IMR-90 (cell line): ENCODE measurements around the gene ARHGAP24. TPM values are rescaled to one million over a fixed set of nuclear protein-coding genes. Genes with fewer than 3 reads are reported as not detected.

Experiments used
- ATAC-seq: fragments of 200-7000 bp; cut with Tn5 transposase; 2 replicates; pipeline ENCODE4 v1.9.1; 2020; ENCODE audit warnings: low read depth, mild to moderate bottlenecking, moderate library complexity
- BruUV-seq: library from RNA; stranded (reverse); fragments of 400-500 nt; replicated peaks from 2 replicates; lab custom pipeline; 2021; lab: Mats Ljungman, UMichigan
- CTCF ChIA-PET: fragments of 300-600 bp; formaldehyde crosslinking; extraction: SDS; loops from one replicate; lab custom pipeline; 2021; ENCODE audit warnings: antibody characterized with exemption; lab: Yijun Ruan, JAX
- POLR2A ChIA-PET: fragments of 300-600 bp; sonication (Branson Sonifier 250); formaldehyde crosslinking; loops from one replicate; lab custom pipeline; 2022; ENCODE audit warnings: antibody characterized with exemption; ENCODE audit not compliant: unreplicated experiment; lab: Charles Lee
- DNase-seq: peaks from one replicate; pipeline ENCODE4 v3.0.0; 2013
- H2AFZ ChIP-seq: replicated peaks from 2 replicates; pipeline ENCODE3; 2013; ENCODE audit warnings: low read length, mild to moderate bottlenecking; ENCODE audit not compliant: poor library complexity
- H2AK5ac ChIP-seq: 2 replicates; pipeline ENCODE4 v1.6.1; 2013; ENCODE audit warnings: low read depth, low read length, inconsistent platforms
- H2AK9ac ChIP-seq: replicated peaks from 2 replicates; pipeline ENCODE3; 2013; ENCODE audit warnings: mild to moderate bottlenecking, low read depth, low read length, moderate library complexity; ENCODE audit not compliant: poor library complexity
- H2BK120ac ChIP-seq: 2 replicates; pipeline ENCODE4 v1.6.1; 2013; ENCODE audit warnings: low read depth, low read length, inconsistent platforms
- H2BK15ac ChIP-seq: 3 replicates; pipeline ENCODE4 v1.6.1; 2013; ENCODE audit warnings: low read depth, low read length, inconsistent platforms
- H2BK20ac ChIP-seq: 2 replicates; pipeline ENCODE4 v1.6.1; 2013; ENCODE audit warnings: low read depth, mild to moderate bottlenecking, inconsistent platforms, low read length, moderate library complexity
- H2BK5ac ChIP-seq: 2 replicates; pipeline ENCODE4 v1.6.1; 2013; ENCODE audit warnings: mild to moderate bottlenecking, low read depth, low read length, inconsistent platforms; ENCODE audit not compliant: poor library complexity, severe bottlenecking
- H3K14ac ChIP-seq: replicated peaks from 2 replicates; pipeline ENCODE4 v1.6.1; 2013; ENCODE audit warnings: low read depth, low read length, inconsistent platforms
- H3K18ac ChIP-seq: 2 replicates; pipeline ENCODE4 v1.6.1; 2013; ENCODE audit warnings: low read depth, low read length, control low read depth
- H3K23ac ChIP-seq: 2 replicates; pipeline ENCODE4 v1.6.1; 2013; ENCODE audit warnings: low read depth, low read length, inconsistent platforms
- H3K27ac ChIP-seq: 2 replicates; pipeline ENCODE4 v1.5.1; 2013; ENCODE audit warnings: mild to moderate bottlenecking, control low read depth, low read length; ENCODE audit not compliant: insufficient read depth
- H3K27me3 ChIP-seq: 2 replicates; pipeline ENCODE4 v1.6.1; 2013; ENCODE audit warnings: low read length; ENCODE audit not compliant: control insufficient read depth, insufficient read depth
- H3K36me3 ChIP-seq: 2 replicates; pipeline ENCODE4 v1.6.1; 2013; ENCODE audit warnings: low read length, mixed read lengths; ENCODE audit not compliant: control insufficient read depth, insufficient read depth
- H3K4ac ChIP-seq: 2 replicates; pipeline ENCODE4 v1.6.1; 2013; ENCODE audit warnings: low read depth, low read length, inconsistent platforms
- H3K4me1 ChIP-seq: 2 replicates; pipeline ENCODE4 v1.6.1; 2013; ENCODE audit warnings: low read length, mixed read lengths; ENCODE audit not compliant: control insufficient read depth, insufficient read depth
- H3K4me2 ChIP-seq: 2 replicates; pipeline ENCODE4 v1.6.1; 2013; ENCODE audit warnings: low read depth, mild to moderate bottlenecking, control low read depth, low read length, moderate library complexity
- H3K4me3 ChIP-seq: 2 replicates; pipeline ENCODE4 v1.5.1; 2013; ENCODE audit warnings: low read depth, mild to moderate bottlenecking, control low read depth, low read length, moderate library complexity; ENCODE audit not compliant: insufficient read depth
- H3K56ac ChIP-seq: 2 replicates; pipeline ENCODE4 v1.6.1; 2013; ENCODE audit warnings: low read length, inconsistent platforms; ENCODE audit not compliant: insufficient read depth; ENCODE audit errors: extremely low read depth
- H3K79me1 ChIP-seq, 2 experiments: 2 replicates each; pipeline ENCODE4 v1.6.1; 2013; ENCODE audit warnings: low read length in 2 of 2, inconsistent platforms in 1 of 2, low read depth in 1 of 2
- H3K9ac ChIP-seq: 2 replicates; pipeline ENCODE4 v1.6.1; 2013; ENCODE audit warnings: low read depth, low read length, control low read depth
- H3K9me1 ChIP-seq: 2 replicates; pipeline ENCODE4 v1.6.1; 2013; ENCODE audit warnings: low read length, inconsistent platforms; ENCODE audit not compliant: insufficient read depth
- H3K9me3 ChIP-seq: 2 replicates; pipeline ENCODE4 v1.6.1; 2013; ENCODE audit warnings: low read length; ENCODE audit not compliant: control insufficient read depth, insufficient read depth
- H4K20me1 ChIP-seq: 2 replicates; pipeline ENCODE4 v1.6.1; 2013; ENCODE audit warnings: low read length, inconsistent platforms; ENCODE audit not compliant: insufficient read depth
- H4K5ac ChIP-seq: 2 replicates; pipeline ENCODE4 v1.6.1; 2013; ENCODE audit warnings: mild to moderate bottlenecking, low read depth, low read length, control low read depth
- H4K8ac ChIP-seq, 2 experiments: 2 replicates each; pipeline ENCODE4 v1.6.1; 2013; ENCODE audit warnings: low read depth in 2 of 2, low read length in 2 of 2, control low read depth in 1 of 2, inconsistent platforms in 1 of 2
- H4K91ac ChIP-seq: 2 replicates; pipeline ENCODE4 v1.6.1; 2013; ENCODE audit warnings: low read depth, low read length, inconsistent platforms; ENCODE audit not compliant: insufficient read depth
- RCOR1 ChIP-seq: IDR thresholded peaks from 2 replicates; pipeline ENCODE4 v1.6.1; 2012; ENCODE audit warnings: mild to moderate bottlenecking, low read length, improper control_type of control experiment; ENCODE audit not compliant: insufficient replicate concordance
- WGBS, 2 experiments: methylation state at CpG; one replicate each; pipeline versions ENCODE4 v1.1.5 to v1.1.7; 2013; ENCODE audit warnings: missing lambda C conversion rate in 2 of 2; ENCODE audit not compliant: insufficient read length in 1 of 2; ENCODE audit errors: extremely low coverage in 2 of 2; 5-methylcytosine and 5-hydroxymethylcytosine counted together
- dilution Hi-C: fragments of 300-500 bp; cut with HindIII; formaldehyde crosslinking; loops from one replicate; pipeline ENCODE4 v1.14.3; 2018; ENCODE audit warnings: low sequenced_read_pairs; ENCODE audit not compliant: unreplicated experiment
- in situ Hi-C: fragments of 300-500 bp; cut with MboI; formaldehyde crosslinking; loops from 3 replicates; pipeline ENCODE4 v1.14.3; 2019; ENCODE audit warnings: low sequenced_read_pairs, inconsistent platforms, mixed read lengths
- intact Hi-C: fragments of 100-400 bp; cut with micrococcal nuclease; formaldehyde crosslinking; loops from 2 replicates; pipeline ENCODE4 v1.10.0; 2022
- polyA plus RNA-seq, 3 experiments: library from polyadenylated mRNA; depleted of rRNA; stranded (reverse); fragments of >200 nt; gene quantifications; 2 replicates each; pipeline ENCODE4 v1.2.3, GENCODE V29; 2012; ENCODE audit warnings: low replicate concordance in 1 of 3
- total RNA-seq: library from RNA; depleted of rRNA; stranded (reverse); fragments of >200 nt; gene quantifications from 2 replicates; pipeline ENCODE4 v1.2.3, GENCODE V29; 2012

The ARHGAP24 gene
- total and polyA plus RNA-seq, 2 of the 4 experiments (the other 2 are of a cell fraction): 11.9 to 24.0 TPM

- no peak overlapping the region for H2BK5ac ChIP-seq
- in situ Hi-C loops (no loop called here), dilution Hi-C loops (no loop called here), intact Hi-C loops (no loop called here)
- no peak overlapping the region for H2AK9ac ChIP-seq
- no peak overlapping the region for H3K18ac ChIP-seq
- no peak overlapping the region for H3K9ac ChIP-seq
- no peaks in the 10 kb centered on the region for H4K20me1 ChIP-seq
- H3K9me1 ChIP-seq: no peaks in the 10 kb centered on the region
- H3K56ac ChIP-seq: no peak overlapping the region
- H3K9me3 ChIP-seq: no peaks in the 10 kb centered on the region
- H2BK15ac ChIP-seq: no peak overlapping the region
- H3K23ac ChIP-seq: no peak overlapping the region
- no peak overlapping the region for H3K4me2 ChIP-seq
- no peak overlapping the region for H2AFZ ChIP-seq
- no peak for TF ChIP-seq RCOR1
- WGBS, 2 experiments: 35 to 100% methylated on average over 1 to 3 of the region's 5 CpGs
- no peak for ATAC-seq
- H3K4ac ChIP-seq: no peak overlapping the region
- no peak overlapping the region for H3K14ac ChIP-seq
- no peak overlapping the region for H3K27ac ChIP-seq
- ChIA-PET CTCF (interaction anchor here (0.6 kb wide), 1 partner anchor 549 kb away, joined by 3 read pairs; no protein-coding TSS in a partner anchor), POLR2A (no interaction called here)
- no peak overlapping the region for H4K5ac ChIP-seq
- DNase-seq: no peak
- no peak overlapping the region for H2AK5ac ChIP-seq
- no peak overlapping the region for H4K91ac ChIP-seq
- H4K8ac ChIP-seq: no peak overlapping the region
- no peak overlapping the region for H2BK120ac ChIP-seq
- no peaks in the 10 kb centered on the region for H3K79me1 ChIP-seq
- no peak overlapping the region for H2BK20ac ChIP-seq
- no peak overlapping the region for H3K4me3 ChIP-seq
- BruUV-seq: no TSS peak
- H3K4me1 ChIP-seq: no peaks in the 10 kb centered on the region
- no peaks in the 10 kb centered on the region; the same call in 1 of the 2 replicates for H3K27me3 ChIP-seq
- H3K36me3 ChIP-seq: no peaks in the 10 kb centered on the region
These were observed 35.1 kb downstream of the ARHGAP24 start for GRCh38 chr4:85509882-85510631.
